ENCODE data around the gene CLDN20. TPM values are rescaled to one million over a fixed set of nuclear protein-coding genes. Genes with fewer than 3 reads are reported as not detected.
"Not testable (repeated sequence)": the region's sequence is repeated elsewhere in the genome, so short reads cannot be mapped to it uniquely, and the experiment has no call there.

Gene CLDN20
- total and polyA plus RNA-seq, 2 experiments from 2014 or later: 0.56 TPM; not detected in 1

GRCh38 chr6:155228546-155229166 is 35.2 kb upstream of the CLDN20 start:
- WGBS (ENCODE audit: low lambda C conversion rate, missing lambda C conversion rate): 88% methylated on average over 13 of the region's 13 CpGs
- H3K27me3 ChIP-seq: no peaks in the 10 kb centered on the region
- TF ChIP-seq EZH2 (IDR thresholded peaks at IDR 0.05; ENCODE audit: borderline replicate concordance) (no peak), CTCF (IDR thresholded peaks at IDR 0.05; ENCODE audit: poor library complexity) (no peak), EZH2phosphoT487 (IDR thresholded peaks at IDR 0.05; ENCODE audit: low read depth, severe bottlenecking, unreplicated experiment) (no peak)
- H3K79me2 ChIP-seq: no peaks in the 10 kb centered on the region
- H3K9me2 ChIP-seq (replicated peaks; ENCODE audit: insufficient read depth): no peaks in the 10 kb centered on the region
- DNase-seq (ENCODE audit: low spot score): peak; percentile 16
- H3K4me1 ChIP-seq (ENCODE audit: insufficient read depth): peaks cover 4% of the 10 kb centered on the region
- no peak overlapping the region for H3K4me3 ChIP-seq
- H3K36me3 ChIP-seq (replicated peaks; ENCODE audit: insufficient read depth, low read depth): no peaks in the 10 kb centered on the region
- H3K27ac ChIP-seq: no peak overlapping the region
- no peaks in the 10 kb centered on the region for H3K9me3 ChIP-seq (ENCODE audit: low read depth)
- H2AFZ ChIP-seq: no peak overlapping the region
- no peaks in the 10 kb centered on the region for H4K20me1 ChIP-seq (ENCODE audit: insufficient read depth, poor library complexity, severe bottlenecking)
- H3K4me2 ChIP-seq: no peak overlapping the region

DNA sequence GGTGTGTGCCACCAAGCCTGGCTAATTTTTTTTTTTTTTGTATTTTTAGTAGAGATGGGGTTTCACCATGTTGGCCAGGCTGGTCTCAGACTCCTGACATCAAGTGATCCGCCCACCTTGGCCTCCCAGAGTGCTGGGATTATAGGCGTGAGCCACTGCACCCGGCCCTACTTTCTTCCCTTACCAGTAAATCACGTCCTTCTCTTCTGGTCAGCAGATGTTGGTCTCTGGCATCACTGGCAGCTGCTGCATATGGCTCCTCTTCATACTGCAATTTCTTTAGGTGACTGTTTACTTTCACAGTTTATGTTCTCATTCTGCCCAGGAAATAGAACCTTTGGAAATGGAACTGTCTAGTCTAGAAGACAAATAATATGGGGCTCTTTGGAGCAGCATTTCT is 32.8 kb upstream of the CLDN20 start:
- not testable (repeated sequence) for H3K4me3 ChIP-seq; H3K9me3 ChIP-seq (ENCODE audit: low read depth); H4K20me1 ChIP-seq (ENCODE audit: insufficient read depth, poor library complexity, severe bottlenecking); H3K9me2 ChIP-seq (replicated peaks; ENCODE audit: insufficient read depth); H3K36me3 ChIP-seq (replicated peaks; ENCODE audit: insufficient read depth, low read depth); H3K79me2 ChIP-seq; H3K4me1 ChIP-seq (ENCODE audit: insufficient read depth); H3K27me3 ChIP-seq; H3K4me2 ChIP-seq; H2AFZ ChIP-seq; H3K27ac ChIP-seq; DNase-seq (ENCODE audit: low spot score)
- 85% methylated on average over 4 of the region's 4 CpGs for WGBS (ENCODE audit: low lambda C conversion rate, missing lambda C conversion rate)

GRCh38 chr6:155232848-155233247 is 31.0 kb upstream of the CLDN20 start:
- no peak overlapping the region for H2AFZ ChIP-seq
- no peak overlapping the region for H3K4me3 ChIP-seq
- no peaks in the 10 kb centered on the region for H3K79me2 ChIP-seq
- no peaks in the 10 kb centered on the region for H3K36me3 ChIP-seq (replicated peaks; ENCODE audit: insufficient read depth, low read depth)
- TF ChIP-seq EZH2 (IDR thresholded peaks at IDR 0.05; ENCODE audit: borderline replicate concordance): no peak
- no peaks in the 10 kb centered on the region for H3K9me3 ChIP-seq (ENCODE audit: low read depth)
- 94% methylated on average over 6 of the region's 6 CpGs for WGBS (ENCODE audit: low lambda C conversion rate, missing lambda C conversion rate)
- H3K4me2 ChIP-seq: no peak overlapping the region
- no peaks in the 10 kb centered on the region for H3K4me1 ChIP-seq (ENCODE audit: insufficient read depth)
- H3K9me2 ChIP-seq (replicated peaks; ENCODE audit: insufficient read depth): no peaks in the 10 kb centered on the region
- H3K27me3 ChIP-seq: no peaks in the 10 kb centered on the region
- no peak overlapping the region for H3K27ac ChIP-seq
- no peak for DNase-seq (ENCODE audit: low spot score)
- H4K20me1 ChIP-seq (ENCODE audit: insufficient read depth, poor library complexity, severe bottlenecking): no peaks in the 10 kb centered on the region

DNA sequence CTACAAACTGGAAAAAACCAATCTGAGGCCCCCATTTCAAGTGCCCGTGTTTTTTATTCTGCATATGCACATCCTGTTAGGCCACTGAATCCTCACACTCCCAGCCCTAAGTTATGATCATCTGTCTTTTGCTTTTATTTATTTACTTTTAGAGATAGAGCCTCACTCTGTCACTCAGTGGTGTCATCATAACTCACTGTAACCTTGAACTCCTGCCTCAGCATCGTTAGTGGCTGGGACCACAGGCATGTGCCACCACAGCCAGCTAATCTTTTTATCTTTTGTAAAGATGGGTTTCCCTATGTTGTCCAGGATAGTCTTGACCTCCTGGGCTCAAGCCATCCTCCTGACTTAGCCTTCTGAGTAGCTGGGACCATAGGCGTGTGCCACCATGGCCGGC is 29.6 kb upstream of the CLDN20 start:
- H3K9me3 ChIP-seq (ENCODE audit: low read depth): no peaks in the 10 kb centered on the region
- no peaks in the 10 kb centered on the region for H4K20me1 ChIP-seq (ENCODE audit: insufficient read depth, poor library complexity, severe bottlenecking)
- no peak for DNase-seq (ENCODE audit: low spot score)
- no peaks in the 10 kb centered on the region for H3K4me1 ChIP-seq (ENCODE audit: insufficient read depth)
- no peak overlapping the region for H2AFZ ChIP-seq
- WGBS (ENCODE audit: low lambda C conversion rate, missing lambda C conversion rate): 76% methylated on average over 4 of the region's 4 CpGs
- H3K9me2 ChIP-seq (replicated peaks; ENCODE audit: insufficient read depth): no peaks in the 10 kb centered on the region
- no peak for TF ChIP-seq EZH2phosphoT487 (IDR thresholded peaks at IDR 0.05; ENCODE audit: low read depth, severe bottlenecking, unreplicated experiment)
- no peak for TF ChIP-seq EZH2 (IDR thresholded peaks at IDR 0.05; ENCODE audit: borderline replicate concordance)
- TF ChIP-seq CTCF (IDR thresholded peaks at IDR 0.05; ENCODE audit: poor library complexity): no peak
- H3K79me2 ChIP-seq: no peaks in the 10 kb centered on the region
- no peaks in the 10 kb centered on the region for H3K36me3 ChIP-seq (replicated peaks; ENCODE audit: insufficient read depth, low read depth)
- no peaks in the 10 kb centered on the region for H3K27me3 ChIP-seq
- H3K4me3 ChIP-seq: no peak overlapping the region
- no peak overlapping the region for H3K4me2 ChIP-seq
- no peak overlapping the region for H3K27ac ChIP-seq

Measured in hepatocyte (in vitro differentiated cells).